Neural cell (in vitro differentiated cells): ENCODE results near the gene DNAJC3. TPM values are rescaled to one million over a fixed set of nuclear protein-coding genes. Genes with fewer than 3 reads are reported as not detected.

Source experiments
- H2AFZ ChIP-seq: fragments of 200-600, 300-800 bp; sonication (generic), shearing (Covaris generic); 2 replicates; pipeline ENCODE4 v1.6.0; 2014; ENCODE audit warnings: low read depth, mild to moderate bottlenecking, antibody characterized with exemption, low read length, moderate library complexity
- H3F3A ChIP-seq: fragments of 200-600 bp; shearing (Covaris generic); 2 replicates; pipeline ENCODE4 v1.6.1; 2016; ENCODE audit warnings: mild to moderate bottlenecking, moderate library complexity, mixed read lengths, antibody characterized with exemption, low read length; ENCODE audit not compliant: insufficient read depth, poor library complexity, severe bottlenecking
- H3K27ac ChIP-seq: fragments of 200-600, 300-800 bp; sonication (generic), shearing (Covaris generic); 2 replicates; pipeline ENCODE4 v1.5.1; 2014; ENCODE audit warnings: mild to moderate bottlenecking, low read length, moderate library complexity
- H3K27me3 ChIP-seq: fragments of 300-800, 200-600 bp; sonication (generic), shearing (Covaris generic); 2 replicates; pipeline ENCODE4 v1.6.0; 2014; ENCODE audit warnings: mild to moderate bottlenecking, low read depth, low read length, moderate library complexity; ENCODE audit not compliant: insufficient read depth
- H3K36me3 ChIP-seq: fragments of 300-800, 200-600 bp; sonication (generic), shearing (Covaris generic); 2 replicates; pipeline ENCODE4 v1.5.1; 2014; ENCODE audit warnings: mild to moderate bottlenecking, antibody characterized with exemption, low read length, moderate library complexity; ENCODE audit not compliant: insufficient read depth
- H3K4me2 ChIP-seq: fragments of 300-800, 200-600 bp; sonication (generic), shearing (Covaris generic); 2 replicates; pipeline ENCODE4 v1.6.0; 2014; ENCODE audit warnings: mild to moderate bottlenecking, low read length
- H3K4me3 ChIP-seq: fragments of 300-800, 200-600 bp; sonication (generic), shearing (Covaris generic); 2 replicates; pipeline ENCODE4 v1.5.1; 2014; ENCODE audit warnings: mild to moderate bottlenecking, low read length, moderate library complexity
- H3K79me2 ChIP-seq: fragments of 200-600 bp; shearing (Covaris generic); replicated peaks from 2 replicates; pipeline ENCODE4 v1.6.0; 2014; ENCODE audit warnings: mild to moderate bottlenecking, low read length, moderate library complexity; ENCODE audit not compliant: insufficient read depth
- H3K9ac ChIP-seq: fragments of 300-800, 200-600 bp; sonication (generic), shearing (Covaris generic); 2 replicates; pipeline ENCODE4 v1.6.1; 2016; ENCODE audit warnings: mild to moderate bottlenecking, low read length, mixed read lengths
- H3K9me2 ChIP-seq: fragments of 200-600 bp; shearing (Covaris generic); 2 replicates; pipeline ENCODE4 v1.6.1; 2016; ENCODE audit warnings: mild to moderate bottlenecking, low read length, mixed read lengths; ENCODE audit not compliant: insufficient read depth
- H3K9me3 ChIP-seq: fragments of 200-600, 300-800 bp; sonication (generic), shearing (Covaris generic); 2 replicates; pipeline ENCODE4 v1.6.1; 2016; ENCODE audit warnings: mild to moderate bottlenecking, mixed run types, low read length, moderate library complexity, mixed read lengths
- H4K20me1 ChIP-seq: fragments of 200-600 bp; shearing (Covaris generic); 2 replicates; pipeline ENCODE4 v1.6.1; 2016; ENCODE audit warnings: mild to moderate bottlenecking, mixed run types; ENCODE audit not compliant: insufficient read depth
- EP300 ChIP-seq: fragments of 450-650 bp; conservative IDR thresholded peaks from 2 replicates; pipeline ENCODE4 v1.6.1; 2014; ENCODE audit warnings: antibody characterized with exemption, mild to moderate bottlenecking, moderate library complexity; ENCODE audit not compliant: poor library complexity, severe bottlenecking
- EZH2 ChIP-seq: fragments of 200-600, 300-800 bp; shearing (Covaris generic), sonication (generic); IDR thresholded peaks from 2 replicates; pipeline ENCODE4 v1.6.1; 2014; ENCODE audit warnings: antibody characterized with exemption, low read length, borderline replicate concordance, mild to moderate bottlenecking; ENCODE audit not compliant: insufficient read depth, poor library complexity, severe bottlenecking
- MXI1 ChIP-seq: fragments of 450-650 bp; conservative IDR thresholded peaks from 2 replicates; pipeline ENCODE4 v1.6.1; 2014; ENCODE audit warnings: antibody characterized with exemption, mild to moderate bottlenecking; ENCODE audit not compliant: poor library complexity, severe bottlenecking
- POLR2AphosphoS5 ChIP-seq: IDR thresholded peaks from 2 replicates; pipeline ENCODE4 v1.6.1; 2012
- RAD21 ChIP-seq: fragments of 450-650 bp; conservative IDR thresholded peaks from 2 replicates; pipeline ENCODE4 v1.6.1; 2014; ENCODE audit warnings: antibody characterized with exemption, mild to moderate bottlenecking, moderate library complexity
- SMC3 ChIP-seq: fragments of 450-650 bp; conservative IDR thresholded peaks from 2 replicates; pipeline ENCODE4 v1.6.1; 2014; ENCODE audit warnings: antibody characterized with exemption, mild to moderate bottlenecking, moderate library complexity; ENCODE audit not compliant: poor library complexity
- TAF1 ChIP-seq: IDR thresholded peaks from 2 replicates; pipeline ENCODE4 v1.6.1; 2012; ENCODE audit warnings: low read depth
- polyA plus RNA-seq: library from polyadenylated mRNA; depleted of rRNA; stranded (reverse); fragments of >200 nt; gene quantifications from 2 replicates; pipeline ENCODE4 v1.2.3, GENCODE V29; 2014
- TF ChIP-seq, protein P1 (sequence below): fragments of 450-650 bp; IDR thresholded peaks from 2 replicates; pipeline ENCODE4 v1.5.1; 2014; ENCODE audit warnings: antibody characterized with exemption, mild to moderate bottlenecking, moderate library complexity; ENCODE audit not compliant: poor library complexity, severe bottlenecking
- TF ChIP-seq, protein P2 (sequence below): IDR thresholded peaks from 2 replicates; pipeline ENCODE4 v1.6.1; 2012; ENCODE audit warnings: borderline replicate concordance

DNAJC3 gene
- polyA plus RNA-seq, 1 donor from 2014 or later: 8.2 TPM

DNA sequence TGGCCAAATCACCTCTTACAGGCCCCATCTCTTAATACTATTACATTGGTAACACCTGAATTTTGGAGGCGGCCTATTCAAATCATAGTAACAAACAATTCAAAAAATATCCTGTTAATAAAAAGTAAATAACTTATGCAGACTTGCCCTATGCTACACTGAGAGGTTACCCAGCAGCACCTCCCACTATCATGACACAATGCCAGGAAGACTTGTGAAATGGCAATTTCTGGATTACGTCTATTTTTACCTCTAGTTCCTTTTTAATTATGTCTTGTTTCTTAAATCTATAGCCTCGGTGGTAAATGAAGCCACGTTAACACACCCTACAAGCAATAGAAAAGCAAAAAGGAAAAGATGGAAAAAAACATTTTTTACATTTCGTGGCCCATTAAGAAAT is 26.2 kb upstream of the DNAJC3 start:
- Histone ChIP-seq H3K79me2 (no peaks in the 10 kb centered on the region), H4K20me1 (no peaks in the 10 kb centered on the region), H3K4me2 (no peak overlapping the region), H3K9ac (no peak overlapping the region), H3K9me2 (no peaks in the 10 kb centered on the region), H3K27me3 (no peaks in the 10 kb centered on the region), H3K27ac (no peak overlapping the region), H3K9me3 (no peaks in the 10 kb centered on the region), H3K36me3 (no peaks in the 10 kb centered on the region), H3K4me3 (no peak overlapping the region), H3F3A (no peaks in the 10 kb centered on the region), H2AFZ (no peak overlapping the region)
- TF ChIP-seq TAF1 (no peak), RAD21 (no peak), SMC3 (no peak), EZH2 (no peak), MXI1 (no peak), POLR2AphosphoS5 (no peak), EP300 (no peak)
- TF ChIP-seq, protein P1, sequence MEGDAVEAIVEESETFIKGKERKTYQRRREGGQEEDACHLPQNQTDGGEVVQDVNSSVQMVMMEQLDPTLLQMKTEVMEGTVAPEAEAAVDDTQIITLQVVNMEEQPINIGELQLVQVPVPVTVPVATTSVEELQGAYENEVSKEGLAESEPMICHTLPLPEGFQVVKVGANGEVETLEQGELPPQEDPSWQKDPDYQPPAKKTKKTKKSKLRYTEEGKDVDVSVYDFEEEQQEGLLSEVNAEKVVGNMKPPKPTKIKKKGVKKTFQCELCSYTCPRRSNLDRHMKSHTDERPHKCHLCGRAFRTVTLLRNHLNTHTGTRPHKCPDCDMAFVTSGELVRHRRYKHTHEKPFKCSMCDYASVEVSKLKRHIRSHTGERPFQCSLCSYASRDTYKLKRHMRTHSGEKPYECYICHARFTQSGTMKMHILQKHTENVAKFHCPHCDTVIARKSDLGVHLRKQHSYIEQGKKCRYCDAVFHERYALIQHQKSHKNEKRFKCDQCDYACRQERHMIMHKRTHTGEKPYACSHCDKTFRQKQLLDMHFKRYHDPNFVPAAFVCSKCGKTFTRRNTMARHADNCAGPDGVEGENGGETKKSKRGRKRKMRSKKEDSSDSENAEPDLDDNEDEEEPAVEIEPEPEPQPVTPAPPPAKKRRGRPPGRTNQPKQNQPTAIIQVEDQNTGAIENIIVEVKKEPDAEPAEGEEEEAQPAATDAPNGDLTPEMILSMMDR: no peak
- TF ChIP-seq, protein P2, sequence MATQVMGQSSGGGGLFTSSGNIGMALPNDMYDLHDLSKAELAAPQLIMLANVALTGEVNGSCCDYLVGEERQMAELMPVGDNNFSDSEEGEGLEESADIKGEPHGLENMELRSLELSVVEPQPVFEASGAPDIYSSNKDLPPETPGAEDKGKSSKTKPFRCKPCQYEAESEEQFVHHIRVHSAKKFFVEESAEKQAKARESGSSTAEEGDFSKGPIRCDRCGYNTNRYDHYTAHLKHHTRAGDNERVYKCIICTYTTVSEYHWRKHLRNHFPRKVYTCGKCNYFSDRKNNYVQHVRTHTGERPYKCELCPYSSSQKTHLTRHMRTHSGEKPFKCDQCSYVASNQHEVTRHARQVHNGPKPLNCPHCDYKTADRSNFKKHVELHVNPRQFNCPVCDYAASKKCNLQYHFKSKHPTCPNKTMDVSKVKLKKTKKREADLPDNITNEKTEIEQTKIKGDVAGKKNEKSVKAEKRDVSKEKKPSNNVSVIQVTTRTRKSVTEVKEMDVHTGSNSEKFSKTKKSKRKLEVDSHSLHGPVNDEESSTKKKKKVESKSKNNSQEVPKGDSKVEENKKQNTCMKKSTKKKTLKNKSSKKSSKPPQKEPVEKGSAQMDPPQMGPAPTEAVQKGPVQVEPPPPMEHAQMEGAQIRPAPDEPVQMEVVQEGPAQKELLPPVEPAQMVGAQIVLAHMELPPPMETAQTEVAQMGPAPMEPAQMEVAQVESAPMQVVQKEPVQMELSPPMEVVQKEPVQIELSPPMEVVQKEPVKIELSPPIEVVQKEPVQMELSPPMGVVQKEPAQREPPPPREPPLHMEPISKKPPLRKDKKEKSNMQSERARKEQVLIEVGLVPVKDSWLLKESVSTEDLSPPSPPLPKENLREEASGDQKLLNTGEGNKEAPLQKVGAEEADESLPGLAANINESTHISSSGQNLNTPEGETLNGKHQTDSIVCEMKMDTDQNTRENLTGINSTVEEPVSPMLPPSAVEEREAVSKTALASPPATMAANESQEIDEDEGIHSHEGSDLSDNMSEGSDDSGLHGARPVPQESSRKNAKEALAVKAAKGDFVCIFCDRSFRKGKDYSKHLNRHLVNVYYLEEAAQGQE: no peak

DNA sequence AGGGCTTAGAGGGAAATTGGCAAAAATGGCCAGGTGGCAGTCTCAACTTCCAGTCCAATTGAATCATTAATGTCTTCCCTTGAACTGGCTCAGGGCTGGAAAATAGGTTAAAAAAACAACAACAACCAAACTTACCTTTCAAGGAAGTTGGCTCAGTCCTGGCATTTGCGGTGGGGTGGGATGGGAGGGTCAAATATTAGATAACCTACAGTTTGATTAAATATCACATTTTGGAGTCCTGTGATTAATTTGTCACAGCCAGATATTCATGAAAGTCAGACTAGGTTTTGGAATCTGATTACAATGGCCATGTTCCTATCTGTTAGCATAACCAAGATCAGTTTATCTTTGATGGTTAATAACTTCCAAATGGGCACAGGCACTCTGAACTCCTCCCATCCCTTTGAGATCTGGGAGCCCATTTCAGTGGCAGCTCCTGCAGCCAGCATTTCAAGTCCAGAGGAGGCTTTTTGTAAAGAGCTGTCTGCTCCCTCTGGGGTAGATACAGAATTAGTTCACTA is 24.6 kb upstream of the DNAJC3 start:
- no peak overlapping the region for H2AFZ ChIP-seq
- H3K27me3 ChIP-seq: no peaks in the 10 kb centered on the region
- no peaks in the 10 kb centered on the region for H3K9me2 ChIP-seq
- H3K79me2 ChIP-seq: no peaks in the 10 kb centered on the region
- H3K27ac ChIP-seq: no peak overlapping the region
- no peaks in the 10 kb centered on the region for H3K36me3 ChIP-seq
- no peak overlapping the region for H3K4me2 ChIP-seq
- no peak for TF ChIP-seq TAF1
- TF ChIP-seq, protein P1: no peak
- no peaks in the 10 kb centered on the region for H3F3A ChIP-seq
- H3K4me3 ChIP-seq: no peak overlapping the region
- H3K9ac ChIP-seq: no peak overlapping the region
- H4K20me1 ChIP-seq: no peaks in the 10 kb centered on the region
- no peaks in the 10 kb centered on the region for H3K9me3 ChIP-seq
